RWPE1 (cell line): ENCODE data around the gene KCNMA1.

Source experiments
- CTCF ChIA-PET: fragments of 350-600 bp; sonication (Branson Sonifier 250); formaldehyde crosslinking; extraction: SDS; loops from one replicate; lab custom pipeline; 2021; lab: Yijun Ruan, JAX
- POLR2A ChIA-PET: fragments of 400-600 bp; formaldehyde crosslinking; extraction: SDS; loops from one replicate; lab custom pipeline; 2020; ENCODE audit warnings: antibody characterized with exemption; ENCODE audit not compliant: low non-redundant PET; lab: Yijun Ruan, JAX
- DNase-seq: peaks from one replicate; pipeline ENCODE4 v3.0.0; 2012; ENCODE audit warnings: low spot score
- H3K27ac ChIP-seq: fragments of 450-650 bp; 2 replicates; pipeline ENCODE4 v1.5.1; 2017
- CTCF ChIP-seq: fragments of 450-650 bp; conservative IDR thresholded peaks from 2 replicates; pipeline ENCODE4 v1.5.1; 2017; ENCODE audit warnings: low read depth, mild to moderate bottlenecking

Gene KCNMA1

DNA sequence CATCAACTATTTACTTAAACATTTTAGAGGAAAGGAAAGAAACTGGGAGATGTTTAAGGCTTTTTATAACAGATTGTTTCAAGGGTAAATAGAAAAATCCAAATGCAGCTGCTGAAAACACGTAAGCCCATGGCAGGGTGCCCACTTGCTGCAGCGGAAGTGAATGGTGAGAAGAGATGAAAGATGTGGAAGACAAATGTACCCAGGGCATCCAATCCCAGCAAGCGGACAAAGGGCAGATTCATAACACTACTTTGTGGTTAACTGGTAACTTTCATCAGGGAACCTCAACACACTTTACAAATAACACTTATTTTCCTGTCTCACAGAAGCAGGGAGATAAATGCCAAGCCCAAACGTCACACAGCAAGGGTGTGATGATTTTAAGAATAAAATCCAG, 358.4 kb downstream of the KCNMA1 start:
- CTCF ChIA-PET: interaction anchor here (1.0 kb wide), 1 partner anchor 11 kb away, joined by 5 read pairs; no protein-coding TSS in a partner anchor

GRCh38 chr10:77274046-77274795, 363.4 kb downstream of the KCNMA1 start:
- POLR2A ChIA-PET: no interaction called here
- H3K27ac ChIP-seq: peak overlapping the region; percentile 19; the same call in 1 of the 2 replicates
- CTCF ChIA-PET: no interaction called here
- peak; percentile 59 for DNase-seq
- TF ChIP-seq CTCF: no peak

More for the DNA sequence above, 358.4 kb downstream of the KCNMA1 start:
- H3K27ac ChIP-seq: no peak overlapping the region
- DNase-seq: no peak
- TF ChIP-seq CTCF: no peak
- POLR2A ChIA-PET: no interaction called here

DNA sequence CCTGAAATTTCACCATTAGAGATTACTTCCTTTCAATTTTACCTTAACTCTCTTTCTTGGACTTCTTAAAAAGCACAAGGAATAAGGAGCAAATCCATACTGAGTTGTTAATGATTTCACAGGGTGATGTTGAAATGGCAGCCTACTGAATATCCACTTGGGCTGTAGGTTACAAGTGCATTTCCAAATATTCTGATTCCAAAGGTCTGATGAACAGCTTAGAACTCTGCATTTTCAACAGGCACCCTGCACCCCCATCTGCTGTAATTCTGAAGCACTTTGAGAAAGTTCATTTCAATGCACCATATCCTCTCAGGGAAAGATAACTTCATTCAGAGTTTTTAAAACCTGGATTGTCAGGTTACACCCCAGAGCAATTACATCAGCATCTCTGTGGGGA, 368.4 kb downstream of the KCNMA1 start:
- POLR2A ChIA-PET: no interaction called here
- CTCF ChIA-PET: interaction anchor here (0.5 kb wide), 1 partner anchor 487 kb away, joined by 3 read pairs; no protein-coding TSS in a partner anchor
- TF ChIP-seq CTCF: no peak
- no peak overlapping the region for H3K27ac ChIP-seq
- DNase-seq: no peak

- no peak overlapping the region for H3K27ac ChIP-seq
- POLR2A ChIA-PET: no interaction called here
- CTCF ChIA-PET: interaction anchor here (0.5 kb wide), 1 partner anchor 488 kb away, joined by 3 read pairs; no protein-coding TSS in a partner anchor
- DNase-seq: no peak
- no peak for TF ChIP-seq CTCF
Observed at GRCh38 chr10:77268721-77269120, 368.9 kb downstream of the KCNMA1 start.

GRCh38 chr10:77267703-77268675, 369.6 kb downstream of the KCNMA1 start:
- CTCF ChIA-PET: no interaction called here
- TF ChIP-seq CTCF: no peak

GRCh38 chr10:77266242-77266641, 371.4 kb downstream of the KCNMA1 start:
- TF ChIP-seq CTCF: no peak
- ChIA-PET POLR2A (no interaction called here), CTCF (interaction anchor here (0.8 kb wide), 1 partner anchor 19 kb away, joined by 4 read pairs; no protein-coding TSS in a partner anchor)

More at GRCh38 chr10:77267703-77268675, 369.6 kb downstream of the KCNMA1 start:
- H3K27ac ChIP-seq: no peak overlapping the region
- DNase-seq: no peak
- POLR2A ChIA-PET: no interaction called here

More at GRCh38 chr10:77266242-77266641, 371.4 kb downstream of the KCNMA1 start:
- no peak for DNase-seq
- H3K27ac ChIP-seq: no peak overlapping the region
